HEK293 (cell line): ENCODE results near the gene PWP1.
A peak's percentile ranks its signal among the peaks of the same experiment; 100 is the strongest.

ENCODE experiments used
- FEZF1 ChIP-seq: fragments of 450-650 bp; formaldehyde crosslinking; IDR thresholded peaks from 2 replicates; pipeline ENCODE4 v1.5.1; 2016; ENCODE audit warnings: missing biosample characterization, missing genetic modification characterization
- GFI1B ChIP-seq: fragments of 450-650 bp; formaldehyde crosslinking; IDR thresholded peaks from 2 replicates; pipeline ENCODE4 v1.5.1; 2016; ENCODE audit warnings: missing biosample characterization, missing genetic modification characterization
- GLIS2 ChIP-seq: fragments of 450-650 bp; formaldehyde crosslinking; IDR thresholded peaks from 2 replicates; pipeline ENCODE4 v1.5.1; 2016; ENCODE audit warnings: missing biosample characterization, missing genetic modification characterization
- OSR2 ChIP-seq: fragments of 450-650 bp; formaldehyde crosslinking; IDR thresholded peaks from 2 replicates; pipeline ENCODE4 v1.5.1; 2016; ENCODE audit warnings: missing biosample characterization, missing genetic modification characterization
- SALL2 ChIP-seq: fragments of 450-650 bp; formaldehyde crosslinking; IDR thresholded peaks from 2 replicates; pipeline ENCODE4 v1.5.0; 2017; ENCODE audit warnings: missing biosample characterization, mild to moderate bottlenecking, missing genetic modification characterization, borderline replicate concordance
- ZBTB1 ChIP-seq: fragments of 450-650 bp; formaldehyde crosslinking; IDR thresholded peaks from 2 replicates; pipeline ENCODE4 v1.5.1; 2016; ENCODE audit warnings: missing biosample characterization, missing genetic modification characterization
- ZBTB17 ChIP-seq: fragments of 450-650 bp; formaldehyde crosslinking; IDR thresholded peaks from 2 replicates; pipeline ENCODE4 v1.5.1; 2016; ENCODE audit warnings: missing biosample characterization, missing genetic modification characterization
- ZBTB21 ChIP-seq: fragments of 450-650 bp; formaldehyde crosslinking; IDR thresholded peaks from 2 replicates; pipeline ENCODE4 v1.5.1; 2017; ENCODE audit warnings: missing biosample characterization, missing genetic modification characterization
- ZNF175 ChIP-seq: fragments of 450-650 bp; formaldehyde crosslinking; IDR thresholded peaks from 2 replicates; pipeline ENCODE4 v1.5.1; 2016; ENCODE audit warnings: missing biosample characterization, missing genetic modification characterization
- ZNF223 ChIP-seq: fragments of 450-650 bp; formaldehyde crosslinking; IDR thresholded peaks from 2 replicates; pipeline ENCODE4 v1.5.1; 2016; ENCODE audit warnings: missing biosample characterization, missing genetic modification characterization
- ZNF266 ChIP-seq: fragments of 450-650 bp; formaldehyde crosslinking; IDR thresholded peaks from 2 replicates; pipeline ENCODE4 v1.5.1; 2016; ENCODE audit warnings: missing biosample characterization, missing genetic modification characterization, low read depth
- ZNF302 ChIP-seq: fragments of 450-650 bp; formaldehyde crosslinking; IDR thresholded peaks from 2 replicates; pipeline ENCODE4 v1.5.1; 2016; ENCODE audit warnings: missing biosample characterization, missing genetic modification characterization, low read depth
- ZNF324 ChIP-seq: fragments of 450-650 bp; formaldehyde crosslinking; IDR thresholded peaks from 2 replicates; pipeline ENCODE4 v1.5.1; 2016; ENCODE audit warnings: missing biosample characterization, missing genetic modification characterization
- ZNF335 ChIP-seq: fragments of 450-650 bp; formaldehyde crosslinking; conservative IDR thresholded peaks from 2 replicates; pipeline ENCODE4 v1.5.1; 2016; ENCODE audit warnings: missing biosample characterization, missing genetic modification characterization
- ZNF404 ChIP-seq: fragments of 450-650 bp; formaldehyde crosslinking; IDR thresholded peaks from 2 replicates; pipeline ENCODE4 v1.5.1; 2017; ENCODE audit warnings: missing biosample characterization, missing genetic modification characterization
- ZNF449 ChIP-seq: fragments of 450-650 bp; formaldehyde crosslinking; IDR thresholded peaks from 2 replicates; pipeline ENCODE4 v1.5.1; 2017; ENCODE audit warnings: missing biosample characterization, mild to moderate bottlenecking, missing genetic modification characterization, moderate library complexity
- ZNF48 ChIP-seq: fragments of 450-650 bp; formaldehyde crosslinking; IDR thresholded peaks from 2 replicates; pipeline ENCODE4 v1.5.1; 2016; ENCODE audit warnings: missing biosample characterization, missing genetic modification characterization
- ZNF501 ChIP-seq: fragments of 450-650 bp; formaldehyde crosslinking; IDR thresholded peaks from 2 replicates; pipeline ENCODE4 v1.5.1; 2016; ENCODE audit warnings: missing biosample characterization, missing genetic modification characterization
- ZNF530 ChIP-seq: fragments of 450-650 bp; formaldehyde crosslinking; IDR thresholded peaks from 2 replicates; pipeline ENCODE4 v1.5.1; 2016; ENCODE audit warnings: low read depth, missing biosample characterization, missing genetic modification characterization
- ZNF610 ChIP-seq: fragments of 450-650 bp; formaldehyde crosslinking; IDR thresholded peaks from 2 replicates; pipeline ENCODE4 v1.5.1; 2016; ENCODE audit warnings: missing biosample characterization, missing genetic modification characterization, borderline replicate concordance
- ZNF670 ChIP-seq: fragments of 450-650 bp; formaldehyde crosslinking; IDR thresholded peaks from 2 replicates; pipeline ENCODE4 v1.5.1; 2016; ENCODE audit warnings: missing biosample characterization, missing genetic modification characterization, low read depth
- ZNF677 ChIP-seq: fragments of 450-650 bp; IDR thresholded peaks from 2 replicates; pipeline ENCODE4 v1.5.0; 2018; ENCODE audit warnings: missing biosample characterization, mild to moderate bottlenecking, missing genetic modification characterization, moderate library complexity
- ZNF776 ChIP-seq: fragments of 450-650 bp; formaldehyde crosslinking; IDR thresholded peaks from 2 replicates; pipeline ENCODE4 v1.5.0; 2017; ENCODE audit warnings: missing biosample characterization, missing genetic modification characterization, borderline replicate concordance
- ZSCAN5A ChIP-seq: fragments of 450-650 bp; formaldehyde crosslinking; IDR thresholded peaks from 2 replicates; pipeline ENCODE4 v1.5.1; 2016; ENCODE audit warnings: missing biosample characterization, missing genetic modification characterization
- TF ChIP-seq, protein P1 (sequence below): IDR thresholded peaks from 2 replicates; pipeline ENCODE4 v1.6.1; 2011; ENCODE audit warnings: mild to moderate bottlenecking, low read depth, low read length, borderline replicate concordance
- TF ChIP-seq, protein P2 (sequence below): fragments of 450-650 bp; formaldehyde crosslinking; IDR thresholded peaks from 2 replicates; pipeline ENCODE4 v1.5.1; 2017; ENCODE audit warnings: missing biosample characterization, missing genetic modification characterization
- TF ChIP-seq, protein P3 (sequence below): fragments of 450-650 bp; formaldehyde crosslinking; IDR thresholded peaks from 2 replicates; pipeline ENCODE4 v1.5.1; 2016; ENCODE audit warnings: missing biosample characterization, missing genetic modification characterization
- TF ChIP-seq, protein P4 (sequence below): fragments of 450-650 bp; formaldehyde crosslinking; IDR thresholded peaks from 2 replicates; pipeline ENCODE4 v1.5.1; 2017; ENCODE audit warnings: missing biosample characterization, missing genetic modification characterization
- TF ChIP-seq, protein P5 (sequence below): fragments of 450-650 bp; formaldehyde crosslinking; IDR thresholded peaks from 2 replicates; pipeline ENCODE4 v1.5.1; 2017; ENCODE audit warnings: missing biosample characterization, missing genetic modification characterization

Gene PWP1

GRCh38 chr12:107645630-107646333, 39.8 kb upstream of the PWP1 start (continued):
- TF ChIP-seq, protein P1, sequence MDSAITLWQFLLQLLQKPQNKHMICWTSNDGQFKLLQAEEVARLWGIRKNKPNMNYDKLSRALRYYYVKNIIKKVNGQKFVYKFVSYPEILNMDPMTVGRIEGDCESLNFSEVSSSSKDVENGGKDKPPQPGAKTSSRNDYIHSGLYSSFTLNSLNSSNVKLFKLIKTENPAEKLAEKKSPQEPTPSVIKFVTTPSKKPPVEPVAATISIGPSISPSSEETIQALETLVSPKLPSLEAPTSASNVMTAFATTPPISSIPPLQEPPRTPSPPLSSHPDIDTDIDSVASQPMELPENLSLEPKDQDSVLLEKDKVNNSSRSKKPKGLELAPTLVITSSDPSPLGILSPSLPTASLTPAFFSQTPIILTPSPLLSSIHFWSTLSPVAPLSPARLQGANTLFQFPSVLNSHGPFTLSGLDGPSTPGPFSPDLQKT: no peak
- TF ChIP-seq ZBTB21 (tag by site-specific recombination): 0 out of 2 replicates have a peak, but pooled peaks have one; percentile 13
- no peak for TF ChIP-seq GFI1B (tag by site-specific recombination)
- peak; percentile 47; the same call in 1 of the 2 replicates for TF ChIP-seq GLIS2 (tag by site-specific recombination)
- TF ChIP-seq, protein P2, sequence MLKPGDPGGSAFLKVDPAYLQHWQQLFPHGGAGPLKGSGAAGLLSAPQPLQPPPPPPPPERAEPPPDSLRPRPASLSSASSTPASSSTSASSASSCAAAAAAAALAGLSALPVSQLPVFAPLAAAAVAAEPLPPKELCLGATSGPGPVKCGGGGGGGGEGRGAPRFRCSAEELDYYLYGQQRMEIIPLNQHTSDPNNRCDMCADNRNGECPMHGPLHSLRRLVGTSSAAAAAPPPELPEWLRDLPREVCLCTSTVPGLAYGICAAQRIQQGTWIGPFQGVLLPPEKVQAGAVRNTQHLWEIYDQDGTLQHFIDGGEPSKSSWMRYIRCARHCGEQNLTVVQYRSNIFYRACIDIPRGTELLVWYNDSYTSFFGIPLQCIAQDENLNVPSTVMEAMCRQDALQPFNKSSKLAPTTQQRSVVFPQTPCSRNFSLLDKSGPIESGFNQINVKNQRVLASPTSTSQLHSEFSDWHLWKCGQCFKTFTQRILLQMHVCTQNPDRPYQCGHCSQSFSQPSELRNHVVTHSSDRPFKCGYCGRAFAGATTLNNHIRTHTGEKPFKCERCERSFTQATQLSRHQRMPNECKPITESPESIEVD (tag by site-specific recombination): peak; percentile 94
- no peak for TF ChIP-seq ZNF449 (tag by site-specific recombination)
- TF ChIP-seq ZNF335 (tag by site-specific recombination): peak; percentile 86
- no peak for TF ChIP-seq ZNF48 (tag by site-specific recombination)
- no peak for TF ChIP-seq ZNF670 (tag by site-specific recombination)
- TF ChIP-seq, protein P3, sequence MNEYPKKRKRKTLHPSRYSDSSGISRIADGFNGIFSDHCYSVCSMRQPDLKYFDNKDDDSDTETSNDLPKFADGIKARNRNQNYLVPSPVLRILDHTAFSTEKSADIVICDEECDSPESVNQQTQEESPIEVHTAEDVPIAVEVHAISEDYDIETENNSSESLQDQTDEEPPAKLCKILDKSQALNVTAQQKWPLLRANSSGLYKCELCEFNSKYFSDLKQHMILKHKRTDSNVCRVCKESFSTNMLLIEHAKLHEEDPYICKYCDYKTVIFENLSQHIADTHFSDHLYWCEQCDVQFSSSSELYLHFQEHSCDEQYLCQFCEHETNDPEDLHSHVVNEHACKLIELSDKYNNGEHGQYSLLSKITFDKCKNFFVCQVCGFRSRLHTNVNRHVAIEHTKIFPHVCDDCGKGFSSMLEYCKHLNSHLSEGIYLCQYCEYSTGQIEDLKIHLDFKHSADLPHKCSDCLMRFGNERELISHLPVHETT (tag by site-specific recombination): no peak
- TF ChIP-seq ZNF610 (tag by site-specific recombination): 0 out of 2 replicates have a peak, but pooled peaks have one; percentile 40
- no peak for TF ChIP-seq ZNF266 (tag by site-specific recombination)
- peak; percentile 93 for TF ChIP-seq FEZF1 (tag by site-specific recombination)
- TF ChIP-seq ZNF324: peak; percentile 72; the same call in 1 of the 2 replicates
- no peak for TF ChIP-seq ZNF404 (tag by site-specific recombination)
- TF ChIP-seq ZNF223 (tag by site-specific recombination): no peak
- TF ChIP-seq ZBTB1 (tag by site-specific recombination): no peak
- no peak for TF ChIP-seq ZNF677
- TF ChIP-seq ZNF776 (tag by site-specific recombination): no peak
- TF ChIP-seq, protein P4, sequence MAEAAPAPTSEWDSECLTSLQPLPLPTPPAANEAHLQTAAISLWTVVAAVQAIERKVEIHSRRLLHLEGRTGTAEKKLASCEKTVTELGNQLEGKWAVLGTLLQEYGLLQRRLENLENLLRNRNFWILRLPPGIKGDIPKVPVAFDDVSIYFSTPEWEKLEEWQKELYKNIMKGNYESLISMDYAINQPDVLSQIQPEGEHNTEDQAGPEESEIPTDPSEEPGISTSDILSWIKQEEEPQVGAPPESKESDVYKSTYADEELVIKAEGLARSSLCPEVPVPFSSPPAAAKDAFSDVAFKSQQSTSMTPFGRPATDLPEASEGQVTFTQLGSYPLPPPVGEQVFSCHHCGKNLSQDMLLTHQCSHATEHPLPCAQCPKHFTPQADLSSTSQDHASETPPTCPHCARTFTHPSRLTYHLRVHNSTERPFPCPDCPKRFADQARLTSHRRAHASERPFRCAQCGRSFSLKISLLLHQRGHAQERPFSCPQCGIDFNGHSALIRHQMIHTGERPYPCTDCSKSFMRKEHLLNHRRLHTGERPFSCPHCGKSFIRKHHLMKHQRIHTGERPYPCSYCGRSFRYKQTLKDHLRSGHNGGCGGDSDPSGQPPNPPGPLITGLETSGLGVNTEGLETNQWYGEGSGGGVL (tag by site-specific recombination): peak; percentile 51; the same call in 1 of the 2 replicates
- no peak for TF ChIP-seq SALL2 (tag by site-specific recombination)
- no peak for TF ChIP-seq ZNF530 (tag by site-specific recombination)
- TF ChIP-seq, protein P5, sequence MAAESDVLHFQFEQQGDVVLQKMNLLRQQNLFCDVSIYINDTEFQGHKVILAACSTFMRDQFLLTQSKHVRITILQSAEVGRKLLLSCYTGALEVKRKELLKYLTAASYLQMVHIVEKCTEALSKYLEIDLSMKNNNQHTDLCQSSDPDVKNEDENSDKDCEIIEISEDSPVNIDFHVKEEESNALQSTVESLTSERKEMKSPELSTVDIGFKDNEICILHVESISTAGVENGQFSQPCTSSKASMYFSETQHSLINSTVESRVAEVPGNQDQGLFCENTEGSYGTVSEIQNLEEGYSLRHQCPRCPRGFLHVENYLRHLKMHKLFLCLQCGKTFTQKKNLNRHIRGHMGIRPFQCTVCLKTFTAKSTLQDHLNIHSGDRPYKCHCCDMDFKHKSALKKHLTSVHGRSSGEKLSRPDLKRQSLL: no peak
- TF ChIP-seq ZNF501 (tag by site-specific recombination): 0 out of 2 replicates have a peak, but pooled peaks have one; percentile 62
- peak; percentile 83 for TF ChIP-seq OSR2
- no peak for TF ChIP-seq ZNF302
- 0 out of 2 replicates have a peak, but pooled peaks have one; percentile 39 for TF ChIP-seq ZBTB17 (tag by site-specific recombination)
- no peak for TF ChIP-seq ZSCAN5A (tag by site-specific recombination)
- no peak for TF ChIP-seq ZNF175 (tag by site-specific recombination)
